RWPE2 (cell line): ENCODE data around the gene DGKI.
A peak's percentile ranks its signal among the peaks of the same experiment; 100 is the strongest.

ENCODE experiments used
- ATAC-seq: fragments of 200-7000 bp; cut with Tn5 transposase; 3 replicates; pipeline ENCODE4 v1.9.1; 2021; ENCODE audit warnings: low read depth
- DNase-seq: peaks from one replicate; pipeline ENCODE4 v3.0.0-alpha.2; 2020; ENCODE audit warnings: low spot score
- H3K27ac ChIP-seq: fragments of 450-650 bp; 2 replicates; pipeline ENCODE4 v1.5.1; 2017; ENCODE audit warnings: mild to moderate bottlenecking; ENCODE audit not compliant: poor library complexity, severe bottlenecking
- H3K27me3 ChIP-seq: fragments of 250-450 bp; sonication (Bioruptor Pico); 2 replicates; pipeline ENCODE4 v1.5.1; 2021; ENCODE audit warnings: mild to moderate bottlenecking, moderate library complexity; ENCODE audit not compliant: insufficient read depth, poor library complexity, severe bottlenecking
- H3K36me3 ChIP-seq: fragments of 250-450 bp; sonication (Bioruptor Pico); 2 replicates; pipeline ENCODE4 v1.5.1; 2020; ENCODE audit warnings: low read depth, mild to moderate bottlenecking, moderate library complexity
- H3K4me1 ChIP-seq: fragments of 250-450 bp; sonication (Bioruptor Pico); 2 replicates; pipeline ENCODE4 v1.5.1; 2021; ENCODE audit warnings: mild to moderate bottlenecking, moderate library complexity; ENCODE audit not compliant: insufficient read depth, poor library complexity, severe bottlenecking
- H3K4me3 ChIP-seq: fragments of 250-450 bp; sonication (Bioruptor Pico); 2 replicates; pipeline ENCODE4 v1.5.1; 2021; ENCODE audit warnings: mild to moderate bottlenecking, moderate library complexity; ENCODE audit not compliant: severe bottlenecking
- H3K9me3 ChIP-seq: fragments of 250-450 bp; sonication (Bioruptor Pico); 2 replicates; pipeline ENCODE4 v1.5.1; 2021; ENCODE audit warnings: mild to moderate bottlenecking, moderate library complexity; ENCODE audit not compliant: severe bottlenecking
- TF ChIP-seq, protein P1 (sequence below): fragments of 450-650 bp; IDR thresholded peaks from one replicate; pipeline ENCODE4 v1.5.1; 2017; ENCODE audit warnings: mild to moderate bottlenecking, moderate library complexity; ENCODE audit not compliant: poor library complexity, severe bottlenecking

The DGKI gene

DNA sequence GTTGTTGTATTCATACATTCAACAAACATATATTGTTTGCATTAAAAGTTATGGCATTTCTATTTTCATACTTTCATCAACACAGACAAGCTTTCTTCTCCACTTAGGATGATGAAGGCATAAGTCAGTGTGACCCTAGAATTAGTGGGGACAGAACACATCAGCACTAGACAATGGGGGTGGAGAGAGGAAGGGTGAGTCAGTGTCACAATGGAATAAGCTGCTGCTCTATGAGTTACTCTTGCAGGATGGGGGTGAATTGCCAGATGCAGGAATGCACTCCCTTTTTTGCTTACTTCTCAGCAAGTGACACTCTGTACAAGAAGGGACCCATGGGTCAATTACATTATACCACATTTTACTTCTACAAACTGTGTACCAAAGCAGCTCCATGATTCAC, 74.0 kb downstream of the DGKI start:
- ATAC-seq (peak; percentile 66), DNase-seq (no peak)
- Histone ChIP-seq H3K9me3 (no peaks in the 10 kb centered on the region), H3K27me3 (no peaks in the 10 kb centered on the region), H3K36me3 (no peaks in the 10 kb centered on the region), H3K4me1 (peaks cover 4% of the 10 kb centered on the region), H3K27ac (peak overlapping the region; percentile 31), H3K4me3 (no peak overlapping the region)
- TF ChIP-seq, protein P1, sequence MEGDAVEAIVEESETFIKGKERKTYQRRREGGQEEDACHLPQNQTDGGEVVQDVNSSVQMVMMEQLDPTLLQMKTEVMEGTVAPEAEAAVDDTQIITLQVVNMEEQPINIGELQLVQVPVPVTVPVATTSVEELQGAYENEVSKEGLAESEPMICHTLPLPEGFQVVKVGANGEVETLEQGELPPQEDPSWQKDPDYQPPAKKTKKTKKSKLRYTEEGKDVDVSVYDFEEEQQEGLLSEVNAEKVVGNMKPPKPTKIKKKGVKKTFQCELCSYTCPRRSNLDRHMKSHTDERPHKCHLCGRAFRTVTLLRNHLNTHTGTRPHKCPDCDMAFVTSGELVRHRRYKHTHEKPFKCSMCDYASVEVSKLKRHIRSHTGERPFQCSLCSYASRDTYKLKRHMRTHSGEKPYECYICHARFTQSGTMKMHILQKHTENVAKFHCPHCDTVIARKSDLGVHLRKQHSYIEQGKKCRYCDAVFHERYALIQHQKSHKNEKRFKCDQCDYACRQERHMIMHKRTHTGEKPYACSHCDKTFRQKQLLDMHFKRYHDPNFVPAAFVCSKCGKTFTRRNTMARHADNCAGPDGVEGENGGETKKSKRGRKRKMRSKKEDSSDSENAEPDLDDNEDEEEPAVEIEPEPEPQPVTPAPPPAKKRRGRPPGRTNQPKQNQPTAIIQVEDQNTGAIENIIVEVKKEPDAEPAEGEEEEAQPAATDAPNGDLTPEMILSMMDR, result no peak

DNA sequence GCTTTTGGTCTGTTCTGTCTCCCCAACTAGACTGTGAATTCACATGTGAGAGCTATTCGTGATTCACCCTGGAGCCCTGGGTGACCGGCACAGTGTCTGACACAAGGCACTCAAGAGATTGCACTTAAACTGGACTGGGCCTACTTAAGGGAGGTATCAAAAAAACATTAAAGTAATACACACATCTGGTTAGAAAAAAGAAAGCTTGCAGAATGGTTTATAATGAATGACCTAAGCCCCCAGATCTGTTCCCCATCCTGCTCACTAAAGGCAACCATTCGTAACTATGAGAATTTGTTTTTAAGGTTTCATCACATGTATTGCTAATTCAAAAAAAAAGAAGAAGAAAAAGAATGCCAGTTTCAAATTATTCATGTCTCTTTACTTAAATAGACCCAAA, 74.5 kb downstream of the DGKI start:
- no peaks in the 10 kb centered on the region for H3K9me3 ChIP-seq
- H3K4me3 ChIP-seq, result no peak overlapping the region
- ATAC-seq (no peak), DNase-seq (no peak)
- TF ChIP-seq, protein P1, result no peak
- no peaks in the 10 kb centered on the region for H3K27me3 ChIP-seq
- H3K4me1 ChIP-seq, result peaks cover 4% of the 10 kb centered on the region
- H3K27ac ChIP-seq, result peak overlapping the region; percentile 31
- no peaks in the 10 kb centered on the region for H3K36me3 ChIP-seq

DNA sequence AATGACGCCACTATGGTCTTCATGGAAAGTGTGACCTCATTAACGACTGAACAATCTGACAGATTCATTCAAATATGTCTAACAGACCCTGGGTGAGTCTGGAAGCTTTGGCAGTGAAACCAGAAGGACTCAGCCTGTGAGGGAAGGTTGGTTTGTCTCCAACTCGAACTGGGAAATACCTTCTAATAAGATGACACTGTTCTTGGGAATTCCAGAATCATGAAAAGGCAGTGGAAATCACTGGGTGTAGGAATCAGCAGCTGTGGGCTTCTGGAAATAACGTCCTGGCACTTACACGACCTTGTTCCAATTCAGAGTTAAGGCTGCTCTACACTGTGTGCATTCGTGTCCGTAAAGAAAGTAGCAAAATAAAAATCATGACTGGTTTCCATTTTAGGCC, 75.1 kb downstream of the DGKI start:
- no peak for DNase-seq
- Histone ChIP-seq H3K36me3 (no peaks in the 10 kb centered on the region), H3K27me3 (no peaks in the 10 kb centered on the region), H3K4me3 (no peak overlapping the region), H3K4me1 (peaks cover 4% of the 10 kb centered on the region), H3K27ac (peak overlapping the region; percentile 31), H3K9me3 (no peaks in the 10 kb centered on the region)
- no peak for ATAC-seq
- TF ChIP-seq, protein P1, result no peak

DNA sequence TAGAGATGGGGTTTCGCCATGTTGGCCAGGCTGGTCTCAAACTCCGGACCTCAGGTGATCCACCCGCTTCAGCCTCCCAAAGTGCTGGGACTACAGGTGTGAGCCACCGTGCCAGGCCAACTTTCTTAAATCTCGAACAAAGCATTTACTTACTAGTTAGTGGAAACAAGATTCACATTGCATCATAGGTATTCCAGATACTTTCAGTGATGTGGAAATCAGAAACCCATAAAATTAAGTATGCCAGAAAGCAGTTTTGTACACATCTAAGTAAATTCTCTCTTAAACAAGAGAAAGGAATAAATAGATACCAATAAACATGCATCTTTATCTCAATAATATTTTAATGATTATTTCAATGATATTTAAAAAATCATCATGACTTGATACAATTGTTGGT, 75.5 kb downstream of the DGKI start:
- TF ChIP-seq, protein P1, result no peak
- H3K36me3 ChIP-seq, result no peaks in the 10 kb centered on the region
- H3K4me3 ChIP-seq, result no peak overlapping the region
- H3K27me3 ChIP-seq, result no peaks in the 10 kb centered on the region
- H3K27ac ChIP-seq, result no peak overlapping the region
- peaks cover 4% of the 10 kb centered on the region for H3K4me1 ChIP-seq
- DNase-seq, result no peak
- no peak for ATAC-seq
- H3K9me3 ChIP-seq, result no peaks in the 10 kb centered on the region

DNA sequence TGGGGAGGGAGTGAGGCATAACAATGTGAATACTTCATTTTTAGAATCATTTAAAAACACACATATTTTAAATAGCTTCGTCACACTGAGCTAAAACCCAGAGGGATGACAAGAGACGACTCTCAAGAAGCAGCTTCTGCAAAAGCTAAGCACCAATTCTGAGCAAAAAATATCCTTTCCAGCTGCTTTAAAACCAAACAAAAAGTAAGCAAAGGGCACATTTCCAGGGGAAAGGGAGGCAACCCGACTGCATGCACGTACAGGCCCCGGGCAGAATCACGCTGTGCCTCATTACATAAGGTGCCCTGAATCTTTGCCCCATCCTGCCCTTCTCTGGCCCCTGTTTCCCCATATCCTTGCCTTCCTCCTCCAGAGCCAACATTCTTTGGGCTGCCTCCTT, 78.4 kb downstream of the DGKI start:
- peak; percentile 40; the same call in 1 of the 3 replicates for ATAC-seq
- no peak for DNase-seq
- no peak overlapping the region for H3K4me3 ChIP-seq
- no peaks in the 10 kb centered on the region for H3K9me3 ChIP-seq
- no peaks in the 10 kb centered on the region for H3K27me3 ChIP-seq
- H3K4me1 ChIP-seq, result peaks cover 4% of the 10 kb centered on the region
- H3K36me3 ChIP-seq, result no peaks in the 10 kb centered on the region
- TF ChIP-seq, protein P1, result no peak
- no peak overlapping the region for H3K27ac ChIP-seq
